Measurements from ENCODE around the gene PRAME.
"Not testable (repeated sequence)": the region's sequence is repeated elsewhere in the genome, so short reads cannot be mapped to it uniquely, and the experiment has no call there.

The PRAME gene

GRCh38 chr22:22558972-22559603 is at the start of gene PRAME:
Gene PRAME (minus strand): TSS chr22:22559265. CDS start chr22:22556832, 2,433 bp downstream.
- DNase-seq (ENCODE audit: insufficient read length, low spot score) (peak; percentile 87), FAIRE-seq (peak; percentile 25)
- TF ChIP-seq CTCF (IDR thresholded peaks at IDR 0.05; ENCODE audit: insufficient read depth, missing control alignments), result peak; percentile 91

GRCh38 chr22:22608022-22608421 is 49.0 kb upstream of the PRAME start:
- not testable (repeated sequence) for FAIRE-seq; DNase-seq (ENCODE audit: insufficient read length, low spot score)

- DNase-seq (ENCODE audit: insufficient read length, low spot score) (no peak), FAIRE-seq (no peak)
- TF ChIP-seq CTCF (IDR thresholded peaks at IDR 0.05; ENCODE audit: insufficient read depth, missing control alignments), result no peak
Observed at GRCh38 chr22:22605074-22605404, 46.0 kb upstream of the PRAME start.

- TF ChIP-seq CTCF (IDR thresholded peaks at IDR 0.05; ENCODE audit: insufficient read depth, missing control alignments), result no peak
- no peak for FAIRE-seq
- DNase-seq (ENCODE audit: insufficient read length, low spot score), result no peak
Observed at GRCh38 chr22:22604326-22605073, 45.4 kb upstream of the PRAME start.

GRCh38 chr22:22603470-22603947 is 44.4 kb upstream of the PRAME start:
- no peak for TF ChIP-seq CTCF (IDR thresholded peaks at IDR 0.05; ENCODE audit: insufficient read depth, missing control alignments)
- no peak for FAIRE-seq

GRCh38 chr22:22600531-22601261 is 41.6 kb upstream of the PRAME start:
- FAIRE-seq (no peak), DNase-seq (ENCODE audit: insufficient read length, low spot score) (no peak)
- no peak for TF ChIP-seq CTCF (IDR thresholded peaks at IDR 0.05; ENCODE audit: insufficient read depth, missing control alignments)

More at GRCh38 chr22:22603470-22603947, 44.4 kb upstream of the PRAME start:
- no peak for DNase-seq (ENCODE audit: insufficient read length, low spot score)

- DNase-seq (ENCODE audit: insufficient read length, low spot score) (no peak), FAIRE-seq (no peak)
- TF ChIP-seq CTCF (IDR thresholded peaks at IDR 0.05; ENCODE audit: insufficient read depth, missing control alignments), result no peak
Observed at GRCh38 chr22:22599248-22599647, 40.2 kb upstream of the PRAME start.

All from D721Med (cell line).